Liver (tissue), 3 donors: Measurements from ENCODE around the gene SCNN1B.
"Not testable (repeated sequence)": the region's sequence is repeated elsewhere in the genome, so short reads cannot be mapped to it uniquely, and the experiment has no call there.

Experiments used
- CTCF ChIP-seq: fragments of 150-350 bp; IDR thresholded peaks from 2 replicates; pipeline ENCODE4 v1.5.1; 2017; ENCODE audit warnings: improper control_type of control experiment, low read depth, low read length; ENCODE audit not compliant: missing input control
- GABPA ChIP-seq, 2 donors: IDR thresholded peaks in 1 of 2; conservative IDR thresholded peaks in 1 of 2; 2 replicates each; pipeline ENCODE4 v1.6.1; 2016; ENCODE audit warnings: antibody characterized with exemption in 2 of 2, mild to moderate bottlenecking in 1 of 2, moderate library complexity in 1 of 2
- NR2F2 ChIP-seq: IDR thresholded peaks from 2 replicates; pipeline ENCODE4 v1.6.1; 2016; ENCODE audit warnings: antibody characterized with exemption
- SP1 ChIP-seq: IDR thresholded peaks from 2 replicates; pipeline ENCODE4 v1.6.1; 2018; ENCODE audit warnings: antibody characterized with exemption, mild to moderate bottlenecking
- TAF1 ChIP-seq: conservative IDR thresholded peaks from 2 replicates; pipeline ENCODE4 v1.6.1; 2016; ENCODE audit warnings: antibody characterized with exemption, mild to moderate bottlenecking
- TF ChIP-seq, protein P1 (sequence below): IDR thresholded peaks from 2 replicates; pipeline ENCODE4 v1.6.1; 2016; ENCODE audit warnings: antibody characterized with exemption
- TF ChIP-seq, protein P2 (sequence below): IDR thresholded peaks from 2 replicates; pipeline ENCODE4 v1.6.1; 2016; ENCODE audit warnings: antibody characterized with exemption, mild to moderate bottlenecking
- TF ChIP-seq, protein P3 (sequence below): IDR thresholded peaks from 2 replicates; pipeline ENCODE4 v1.6.1; 2016; ENCODE audit warnings: antibody characterized with exemption
- donor health status: healthy.
- donor health status: healthy.

DNA sequence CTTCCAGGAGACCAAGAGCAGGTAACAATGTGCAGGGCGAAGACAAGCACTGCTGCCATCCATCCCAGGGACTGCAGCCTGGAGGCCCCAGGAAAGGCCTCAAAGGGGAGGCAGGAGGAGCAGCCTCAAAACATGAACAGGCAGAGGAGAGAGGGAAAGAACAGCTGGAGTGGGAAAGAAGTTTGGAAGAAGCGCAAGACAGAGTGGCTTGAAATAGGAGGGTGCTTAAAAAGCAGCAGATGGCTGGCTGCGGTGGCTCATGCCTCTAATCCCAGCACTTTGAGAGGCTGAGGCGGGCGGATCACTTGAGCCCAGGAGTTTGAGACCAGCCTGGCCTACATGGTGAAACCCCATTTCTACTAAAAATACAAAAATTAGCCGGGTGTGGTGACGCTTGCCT, 98.3 kb downstream of the SCNN1B start:
- TF ChIP-seq TAF1; NR2F2; CTCF; SP1; GABPA (IDR thresholded peaks at IDR 0.05 in 1 of 2, conservative IDR thresholded peaks at IDR 0.05 in 1 of 2): not testable (repeated sequence)
- TF ChIP-seq, protein P1, sequence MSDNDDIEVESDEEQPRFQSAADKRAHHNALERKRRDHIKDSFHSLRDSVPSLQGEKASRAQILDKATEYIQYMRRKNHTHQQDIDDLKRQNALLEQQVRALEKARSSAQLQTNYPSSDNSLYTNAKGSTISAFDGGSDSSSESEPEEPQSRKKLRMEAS, result not testable (repeated sequence)
- TF ChIP-seq, protein P2, sequence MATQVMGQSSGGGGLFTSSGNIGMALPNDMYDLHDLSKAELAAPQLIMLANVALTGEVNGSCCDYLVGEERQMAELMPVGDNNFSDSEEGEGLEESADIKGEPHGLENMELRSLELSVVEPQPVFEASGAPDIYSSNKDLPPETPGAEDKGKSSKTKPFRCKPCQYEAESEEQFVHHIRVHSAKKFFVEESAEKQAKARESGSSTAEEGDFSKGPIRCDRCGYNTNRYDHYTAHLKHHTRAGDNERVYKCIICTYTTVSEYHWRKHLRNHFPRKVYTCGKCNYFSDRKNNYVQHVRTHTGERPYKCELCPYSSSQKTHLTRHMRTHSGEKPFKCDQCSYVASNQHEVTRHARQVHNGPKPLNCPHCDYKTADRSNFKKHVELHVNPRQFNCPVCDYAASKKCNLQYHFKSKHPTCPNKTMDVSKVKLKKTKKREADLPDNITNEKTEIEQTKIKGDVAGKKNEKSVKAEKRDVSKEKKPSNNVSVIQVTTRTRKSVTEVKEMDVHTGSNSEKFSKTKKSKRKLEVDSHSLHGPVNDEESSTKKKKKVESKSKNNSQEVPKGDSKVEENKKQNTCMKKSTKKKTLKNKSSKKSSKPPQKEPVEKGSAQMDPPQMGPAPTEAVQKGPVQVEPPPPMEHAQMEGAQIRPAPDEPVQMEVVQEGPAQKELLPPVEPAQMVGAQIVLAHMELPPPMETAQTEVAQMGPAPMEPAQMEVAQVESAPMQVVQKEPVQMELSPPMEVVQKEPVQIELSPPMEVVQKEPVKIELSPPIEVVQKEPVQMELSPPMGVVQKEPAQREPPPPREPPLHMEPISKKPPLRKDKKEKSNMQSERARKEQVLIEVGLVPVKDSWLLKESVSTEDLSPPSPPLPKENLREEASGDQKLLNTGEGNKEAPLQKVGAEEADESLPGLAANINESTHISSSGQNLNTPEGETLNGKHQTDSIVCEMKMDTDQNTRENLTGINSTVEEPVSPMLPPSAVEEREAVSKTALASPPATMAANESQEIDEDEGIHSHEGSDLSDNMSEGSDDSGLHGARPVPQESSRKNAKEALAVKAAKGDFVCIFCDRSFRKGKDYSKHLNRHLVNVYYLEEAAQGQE, result not testable (repeated sequence)
- TF ChIP-seq, protein P3, sequence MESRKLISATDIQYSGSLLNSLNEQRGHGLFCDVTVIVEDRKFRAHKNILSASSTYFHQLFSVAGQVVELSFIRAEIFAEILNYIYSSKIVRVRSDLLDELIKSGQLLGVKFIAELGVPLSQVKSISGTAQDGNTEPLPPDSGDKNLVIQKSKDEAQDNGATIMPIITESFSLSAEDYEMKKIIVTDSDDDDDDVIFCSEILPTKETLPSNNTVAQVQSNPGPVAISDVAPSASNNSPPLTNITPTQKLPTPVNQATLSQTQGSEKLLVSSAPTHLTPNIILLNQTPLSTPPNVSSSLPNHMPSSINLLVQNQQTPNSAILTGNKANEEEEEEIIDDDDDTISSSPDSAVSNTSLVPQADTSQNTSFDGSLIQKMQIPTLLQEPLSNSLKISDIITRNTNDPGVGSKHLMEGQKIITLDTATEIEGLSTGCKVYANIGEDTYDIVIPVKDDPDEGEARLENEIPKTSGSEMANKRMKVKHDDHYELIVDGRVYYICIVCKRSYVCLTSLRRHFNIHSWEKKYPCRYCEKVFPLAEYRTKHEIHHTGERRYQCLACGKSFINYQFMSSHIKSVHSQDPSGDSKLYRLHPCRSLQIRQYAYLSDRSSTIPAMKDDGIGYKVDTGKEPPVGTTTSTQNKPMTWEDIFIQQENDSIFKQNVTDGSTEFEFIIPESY, result not testable (repeated sequence)
